ENCODE data around the gene RNGTT. TPM values are rescaled to one million over a fixed set of nuclear protein-coding genes. Genes with fewer than 3 reads are reported as not detected.
"Not testable (repeated sequence)": the region's sequence is repeated elsewhere in the genome, so short reads cannot be mapped to it uniquely, and the experiment has no call there.

RNGTT gene
- polyA plus RNA-seq, 1 donor = 9.6 TPM

DNA sequence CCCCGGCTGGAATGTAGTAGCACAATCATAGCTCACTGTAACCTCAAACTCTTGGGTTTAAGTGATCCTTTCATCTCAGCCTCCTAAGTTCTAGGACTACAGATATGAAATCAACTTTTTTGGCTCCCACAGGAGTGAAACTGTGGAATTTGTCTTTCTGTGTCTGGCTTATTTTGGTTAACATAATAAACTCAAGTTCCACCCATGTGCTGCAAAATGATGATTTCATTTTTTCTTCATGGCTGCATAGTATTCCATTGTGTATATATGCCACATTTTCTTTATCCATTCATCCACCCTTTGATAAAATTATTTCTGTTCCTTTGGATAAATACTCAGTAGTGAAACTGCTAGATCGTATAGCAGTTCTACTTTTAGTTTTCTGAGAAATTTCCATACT is 29.9 kb downstream of the RNGTT start:
- no peak for DNase-seq
- Histone ChIP-seq H3K4me3 (ENCODE audit: low read length) (no peak overlapping the region), H3K9me3 (ENCODE audit: control insufficient read depth, low read depth, low read length) (peaks cover 10% of the 10 kb centered on the region), H3K27ac (ENCODE audit: low read length) (no peak overlapping the region), H3K27me3 (ENCODE audit: control insufficient read depth, insufficient read depth, low read length) (no peaks in the 10 kb centered on the region), H3K4me1 (ENCODE audit: control insufficient read depth, insufficient read depth, low read length) (no peaks in the 10 kb centered on the region), H3K36me3 (ENCODE audit: control insufficient read depth, insufficient read depth, low read length) (peaks cover 25% of the 10 kb centered on the region)
- WGBS (ENCODE audit: insufficient coverage, low lambda C conversion rate) = 100% methylated on average over 1 of the region's 2 CpGs

- not testable (repeated sequence) for H3K27ac ChIP-seq (ENCODE audit: low read length); H3K4me3 ChIP-seq (ENCODE audit: low read length); H3K9me3 ChIP-seq (ENCODE audit: control insufficient read depth, low read depth, low read length); H3K27me3 ChIP-seq (ENCODE audit: control insufficient read depth, insufficient read depth, low read length); H3K4me1 ChIP-seq (ENCODE audit: control insufficient read depth, insufficient read depth, low read length)
- DNase-seq = peak in 1 of 2 donors; percentile 17
- no CpG with 5 or more reads among the region's 5 CpGs for WGBS (ENCODE audit: insufficient coverage, low lambda C conversion rate)
- H3K36me3 ChIP-seq (ENCODE audit: control insufficient read depth, insufficient read depth, low read length) = peaks cover 25% of the 10 kb centered on the region
Observed at GRCh38 chr6:88932019-88932418, 31.4 kb downstream of the RNGTT start.

- H3K4me1 ChIP-seq (ENCODE audit: control insufficient read depth, insufficient read depth, low read length) = no peaks in the 10 kb centered on the region
- WGBS (ENCODE audit: insufficient coverage, low lambda C conversion rate) = 83% methylated on average over 1 of the region's 4 CpGs
- no peak overlapping the region for H3K4me3 ChIP-seq (ENCODE audit: low read length)
- H3K27me3 ChIP-seq (ENCODE audit: control insufficient read depth, insufficient read depth, low read length) = no peaks in the 10 kb centered on the region
- H3K27ac ChIP-seq (ENCODE audit: low read length) = no peak overlapping the region
- peaks cover 18% of the 10 kb centered on the region for H3K36me3 ChIP-seq (ENCODE audit: control insufficient read depth, insufficient read depth, low read length)
- DNase-seq = no peak
- no peaks in the 10 kb centered on the region for H3K9me3 ChIP-seq (ENCODE audit: control insufficient read depth, low read depth, low read length)
Observed at GRCh38 chr6:88922775-88923548, 40.5 kb downstream of the RNGTT start.

DNA sequence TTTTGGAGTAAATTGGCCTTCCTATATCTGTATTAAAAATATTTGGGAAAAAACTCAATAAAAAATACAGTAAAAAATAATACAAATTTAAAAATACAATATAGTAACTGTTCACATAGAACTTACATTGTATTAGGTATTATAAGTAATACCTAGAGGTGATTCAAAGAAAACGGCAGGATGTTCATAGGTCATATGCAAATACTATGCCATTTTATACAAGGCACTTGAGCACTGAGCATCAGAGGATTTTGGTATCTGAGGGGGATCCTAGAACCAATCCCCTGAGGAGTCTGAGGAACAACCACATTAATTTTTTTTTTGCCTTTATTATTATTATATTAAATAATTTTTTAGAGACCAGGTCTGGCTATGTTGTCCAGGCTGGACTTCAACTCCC is 41.7 kb downstream of the RNGTT start:
- H3K27ac ChIP-seq (ENCODE audit: low read length) = no peak overlapping the region
- peaks cover 18% of the 10 kb centered on the region for H3K36me3 ChIP-seq (ENCODE audit: control insufficient read depth, insufficient read depth, low read length)
- no CpG with 5 or more reads among the region's 1 CpG for WGBS (ENCODE audit: insufficient coverage, low lambda C conversion rate)
- no peak for DNase-seq
- H3K4me3 ChIP-seq (ENCODE audit: low read length) = no peak overlapping the region
- no peaks in the 10 kb centered on the region for H3K4me1 ChIP-seq (ENCODE audit: control insufficient read depth, insufficient read depth, low read length)
- no peaks in the 10 kb centered on the region for H3K9me3 ChIP-seq (ENCODE audit: control insufficient read depth, low read depth, low read length)
- H3K27me3 ChIP-seq (ENCODE audit: control insufficient read depth, insufficient read depth, low read length) = no peaks in the 10 kb centered on the region

GRCh38 chr6:88920774-88921733 is 42.4 kb downstream of the RNGTT start:
- Histone ChIP-seq H3K4me1 (ENCODE audit: control insufficient read depth, insufficient read depth, low read length) (no peaks in the 10 kb centered on the region), H3K27me3 (ENCODE audit: control insufficient read depth, insufficient read depth, low read length) (no peaks in the 10 kb centered on the region), H3K9me3 (ENCODE audit: control insufficient read depth, low read depth, low read length) (no peaks in the 10 kb centered on the region), H3K4me3 (ENCODE audit: low read length) (no peak overlapping the region), H3K27ac (ENCODE audit: low read length) (no peak overlapping the region), H3K36me3 (ENCODE audit: control insufficient read depth, insufficient read depth, low read length) (peaks cover 16% of the 10 kb centered on the region)
- WGBS (ENCODE audit: insufficient coverage, low lambda C conversion rate) = 100% methylated on average over 1 of the region's 1 CpG
- DNase-seq = no peak

DNA sequence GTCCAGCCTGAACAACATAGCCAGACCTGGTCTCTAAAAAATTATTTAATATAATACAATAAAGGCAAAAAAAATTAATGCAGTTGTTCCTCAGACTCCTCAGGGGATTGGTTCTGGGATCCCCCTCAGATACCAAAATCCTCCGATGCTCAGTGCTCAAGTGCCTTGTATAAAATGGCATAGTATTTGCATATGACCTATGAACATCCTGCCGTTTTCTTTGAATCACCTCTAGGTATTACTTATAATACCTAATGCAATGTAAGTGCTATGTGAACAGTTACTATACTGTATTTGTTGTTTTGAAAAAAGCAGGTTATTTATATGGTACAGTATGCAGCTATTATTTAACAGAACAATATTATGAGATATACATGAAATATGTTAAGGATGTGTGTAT is 43.3 kb downstream of the RNGTT start:
- Histone ChIP-seq H3K9me3 (ENCODE audit: control insufficient read depth, low read depth, low read length) (no peaks in the 10 kb centered on the region), H3K4me1 (ENCODE audit: control insufficient read depth, insufficient read depth, low read length) (no peaks in the 10 kb centered on the region), H3K27ac (ENCODE audit: low read length) (no peak overlapping the region), H3K4me3 (ENCODE audit: low read length) (no peak overlapping the region), H3K27me3 (ENCODE audit: control insufficient read depth, insufficient read depth, low read length) (no peaks in the 10 kb centered on the region), H3K36me3 (ENCODE audit: control insufficient read depth, insufficient read depth, low read length) (peaks cover 11% of the 10 kb centered on the region)
- DNase-seq = no peak
- WGBS (ENCODE audit: insufficient coverage, low lambda C conversion rate) = no CpG with 5 or more reads among the region's 2 CpGs

DNA sequence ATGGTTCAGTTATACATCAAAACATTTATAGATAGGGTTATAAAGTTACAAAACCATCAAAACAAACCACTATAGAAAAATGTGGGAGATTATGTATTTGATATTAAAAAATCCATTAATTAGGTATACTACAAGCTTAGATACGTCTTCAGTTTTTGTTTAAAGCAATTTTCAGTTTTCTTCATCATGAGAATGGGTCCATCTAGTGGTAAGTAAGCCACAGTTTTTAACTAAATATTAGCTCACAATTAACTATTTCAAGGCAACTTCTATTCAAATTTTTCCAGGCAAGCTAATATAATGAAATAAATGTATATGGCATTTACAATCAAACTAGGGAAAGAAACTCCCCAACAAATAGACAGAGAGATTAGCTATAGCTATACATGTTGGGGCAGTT is 44.4 kb downstream of the RNGTT start:
- no peak overlapping the region for H3K27ac ChIP-seq (ENCODE audit: low read length)
- H3K4me1 ChIP-seq (ENCODE audit: control insufficient read depth, insufficient read depth, low read length) = no peaks in the 10 kb centered on the region
- WGBS (ENCODE audit: insufficient coverage, low lambda C conversion rate) = 83% methylated on average over 1 of the region's 1 CpG
- H3K4me3 ChIP-seq (ENCODE audit: low read length) = no peak overlapping the region
- no peaks in the 10 kb centered on the region for H3K9me3 ChIP-seq (ENCODE audit: control insufficient read depth, low read depth, low read length)
- no peaks in the 10 kb centered on the region for H3K27me3 ChIP-seq (ENCODE audit: control insufficient read depth, insufficient read depth, low read length)
- DNase-seq = no peak
- H3K36me3 ChIP-seq (ENCODE audit: control insufficient read depth, insufficient read depth, low read length) = peaks cover 6% of the 10 kb centered on the region

DNA sequence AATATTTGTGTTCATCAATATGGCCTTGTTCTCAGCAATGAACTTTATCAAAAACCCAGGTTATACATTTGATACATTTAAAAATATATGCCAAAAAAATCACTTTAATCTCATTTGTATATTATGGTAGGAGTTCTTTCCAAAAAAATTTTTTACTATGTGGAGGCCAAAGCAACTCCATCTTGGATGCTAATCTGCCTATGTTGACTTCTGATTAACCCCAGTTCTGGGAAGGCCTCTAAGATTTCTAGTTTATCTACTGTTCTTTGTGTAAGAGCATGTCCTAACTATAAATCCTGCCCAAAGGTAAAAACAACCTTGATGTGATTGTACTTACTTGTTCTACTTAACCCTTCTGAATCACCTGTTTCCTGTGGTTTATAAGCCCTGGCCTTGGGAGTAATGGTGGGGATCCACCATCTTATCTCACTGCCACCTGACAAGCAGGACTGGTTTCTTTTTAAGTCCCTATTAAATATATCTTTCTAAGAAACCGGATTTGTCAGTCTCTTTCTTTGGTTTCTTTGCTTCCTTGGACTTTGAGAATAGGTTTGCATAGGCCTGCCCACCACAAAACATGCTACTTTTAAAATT is 46.7 kb downstream of the RNGTT start:
- no peak overlapping the region for H3K27ac ChIP-seq (ENCODE audit: low read length)
- H3K4me3 ChIP-seq (ENCODE audit: low read length) = no peak overlapping the region
- DNase-seq = peak; percentile 29 to 64
- no peaks in the 10 kb centered on the region for H3K36me3 ChIP-seq (ENCODE audit: control insufficient read depth, insufficient read depth, low read length)
- no peaks in the 10 kb centered on the region for H3K9me3 ChIP-seq (ENCODE audit: control insufficient read depth, low read depth, low read length)
- H3K4me1 ChIP-seq (ENCODE audit: control insufficient read depth, insufficient read depth, low read length) = no peaks in the 10 kb centered on the region
- no peaks in the 10 kb centered on the region for H3K27me3 ChIP-seq (ENCODE audit: control insufficient read depth, insufficient read depth, low read length)
- no CpG with 5 or more reads among the region's 1 CpG for WGBS (ENCODE audit: insufficient coverage, low lambda C conversion rate)

- WGBS (ENCODE audit: insufficient coverage, low lambda C conversion rate) = 100% methylated on average over 1 of the region's 3 CpGs
- no peak for DNase-seq
- Histone ChIP-seq H3K4me3 (ENCODE audit: low read length) (no peak overlapping the region), H3K9me3 (ENCODE audit: control insufficient read depth, low read depth, low read length) (no peaks in the 10 kb centered on the region), H3K27me3 (ENCODE audit: control insufficient read depth, insufficient read depth, low read length) (no peaks in the 10 kb centered on the region), H3K36me3 (ENCODE audit: control insufficient read depth, insufficient read depth, low read length) (no peaks in the 10 kb centered on the region), H3K27ac (ENCODE audit: low read length) (no peak overlapping the region), H3K4me1 (ENCODE audit: control insufficient read depth, insufficient read depth, low read length) (no peaks in the 10 kb centered on the region)
Observed at GRCh38 chr6:88914895-88915598, 48.4 kb downstream of the RNGTT start.

- H3K27me3 ChIP-seq (ENCODE audit: control insufficient read depth, insufficient read depth, low read length) = no peaks in the 10 kb centered on the region
- H3K4me3 ChIP-seq (ENCODE audit: low read length) = no peak overlapping the region
- no CpG with 5 or more reads among the region's 4 CpGs for WGBS (ENCODE audit: insufficient coverage, low lambda C conversion rate)
- H3K4me1 ChIP-seq (ENCODE audit: control insufficient read depth, insufficient read depth, low read length) = no peaks in the 10 kb centered on the region
- H3K36me3 ChIP-seq (ENCODE audit: control insufficient read depth, insufficient read depth, low read length) = no peaks in the 10 kb centered on the region
- no peak overlapping the region for H3K27ac ChIP-seq (ENCODE audit: low read length)
- no peak for DNase-seq
- H3K9me3 ChIP-seq (ENCODE audit: control insufficient read depth, low read depth, low read length) = no peaks in the 10 kb centered on the region
Observed at GRCh38 chr6:88914180-88914579, 49.2 kb downstream of the RNGTT start.
